GM19463 (cell line): Measurements from ENCODE around the gene ATP6V0E2.
"Not testable (repeated sequence)": the region's sequence is repeated elsewhere in the genome, so short reads cannot be mapped to it uniquely, and the experiment has no call there.

Experiments
- ATAC-seq: cut with Tn5 transposase; IDR thresholded peaks from one replicate; pipeline ENCODE4 v1.9.1; 2021; ENCODE audit warnings: mild to moderate bottlenecking, moderate library complexity; ENCODE audit not compliant: unreplicated experiment

ATP6V0E2 gene

GRCh38 chr7:149912126-149912525 lies 38.4 kb downstream of the ATP6V0E2 start:
- not testable (repeated sequence) for ATAC-seq

GRCh38 chr7:149926414-149926813 lies 52.6 kb downstream of the ATP6V0E2 start:
- not testable (repeated sequence) for ATAC-seq
